T-cell (primary cell): ENCODE results near the gene MYOZ1. TPM values are rescaled to one million over a fixed set of nuclear protein-coding genes. Genes with fewer than 3 reads are reported as not detected.
"Not testable (repeated sequence)": the region's sequence is repeated elsewhere in the genome, so short reads cannot be mapped to it uniquely, and the experiment has no call there.

Experiments
- ATAC-seq, 4 experiments: fragments of 200-7000 bp in 3 of 4; fragments of 150-1000 bp in 1 of 4; cut with Tn5 transposase; replicated peaks in 1 of 4; 1 replicate in 3 of 4; 2 replicates in 1 of 4; pipeline ENCODE4 v1.10.0; 2021; ENCODE audit warnings: moderate library complexity in 3 of 4, mild to moderate bottlenecking in 2 of 4, moderate number of reproducible peaks in 1 of 4
- CTCF ChIA-PET, 2 donors: fragments of 300-600 bp; sonication (Branson Sonifier 250); formaldehyde crosslinking; loops; one replicate each; lab custom pipeline; 2022; ENCODE audit warnings: antibody characterized with exemption in 2 of 2; lab: Charles Lee
- POLR2A ChIA-PET, 2 donors: fragments of 300-600 bp; sonication (Branson Sonifier 250); formaldehyde crosslinking; loops; one replicate each; lab custom pipeline; 2022; ENCODE audit warnings: antibody characterized with exemption in 2 of 2; lab: Charles Lee
- DNase-seq, 35 experiments: peaks; one replicate each; pipeline versions ENCODE4 v3.0.0 to v3.0.0-alpha.2; 2013 to 2023
- H3K27ac ChIP-seq: one replicate; pipeline ENCODE4 v1.5.1; 2013; ENCODE audit warnings: low read length
- H3K27me3 ChIP-seq, 2 experiments: replicated peaks in 1 of 2; 1 replicate in 1 of 2; 2 replicates in 1 of 2; pipeline versions ENCODE4 v1.6.1 to v1.7.0; 2013; ENCODE audit warnings: low read length in 1 of 2, mixed read lengths in 1 of 2; ENCODE audit not compliant: control insufficient read depth in 2 of 2, insufficient read depth in 2 of 2; ENCODE audit errors: extremely low read depth in 1 of 2
- H3K36me3 ChIP-seq, 2 donors: 1 replicate in 1 of 2; 2 replicates in 1 of 2; pipeline versions ENCODE4 v1.6.1 to v1.7.0; 2013; ENCODE audit warnings: low read length in 1 of 2; ENCODE audit not compliant: control insufficient read depth in 2 of 2, insufficient read depth in 1 of 2; ENCODE audit errors: extremely low read depth in 1 of 2
- H3K4me1 ChIP-seq, 2 experiments: 1 replicate in 1 of 2; 2 replicates in 1 of 2; pipeline versions ENCODE4 v1.6.1 to v1.7.0; 2013; ENCODE audit warnings: low read length in 2 of 2, mixed read lengths in 1 of 2; ENCODE audit not compliant: insufficient read depth in 2 of 2, control insufficient read depth in 1 of 2; ENCODE audit errors: extremely low read depth in 1 of 2
- H3K4me3 ChIP-seq, 2 donors: 1 replicate in 1 of 2; 2 replicates in 1 of 2; pipeline versions ENCODE4 v1.5.1 to v1.7.0; 2013; ENCODE audit warnings: mild to moderate bottlenecking in 2 of 2, low read length in 1 of 2, moderate library complexity in 1 of 2; ENCODE audit not compliant: control insufficient read depth in 1 of 2; ENCODE audit errors: extremely low read depth in 1 of 2
- H3K9me3 ChIP-seq: 2 replicates; pipeline ENCODE4 v1.7.0; 2013
- H3K27ac Mint-ChIP-seq, 2 donors: one replicate each; pipeline ENCODE4 v1.8.0; 2020 to 2021; ENCODE audit warnings: mild to moderate bottlenecking in 2 of 2, mixed read lengths in 2 of 2
- H3K27me3 Mint-ChIP-seq, 2 donors: one replicate each; pipeline ENCODE4 v1.8.0; 2021 to 2022; ENCODE audit warnings: mixed read lengths in 2 of 2
- H3K36me3 Mint-ChIP-seq: one replicate; pipeline ENCODE4 v1.8.0; 2021; ENCODE audit warnings: mixed read lengths
- H3K4me1 Mint-ChIP-seq, 3 donors: one replicate each; pipeline ENCODE4 v1.8.0; 2020 to 2022; ENCODE audit warnings: mixed read lengths in 3 of 3, mild to moderate bottlenecking in 1 of 3
- H3K4me3 Mint-ChIP-seq, 3 donors: one replicate each; pipeline ENCODE4 v1.8.0; 2020 to 2022; ENCODE audit warnings: mild to moderate bottlenecking in 3 of 3, mixed read lengths in 3 of 3, moderate library complexity in 3 of 3
- H3K9me3 Mint-ChIP-seq, 3 donors: one replicate each; pipeline ENCODE4 v1.8.0; 2020 to 2022; ENCODE audit warnings: mixed read lengths in 3 of 3
- WGBS: methylation state at CpG from one replicate; pipeline ENCODE4 v1.1.5; 2013; ENCODE audit warnings: missing lambda C conversion rate; ENCODE audit not compliant: insufficient coverage; 5-methylcytosine and 5-hydroxymethylcytosine counted together
- total RNA-seq, 35 experiments: library from RNA in 6 of 35; stranded (reverse) in 6 of 35; fragments of 120-200 nt in 1 of 35; gene quantifications; one replicate each; pipeline versions ENCODE4 v1.2.1 to v1.2.4 and lab custom pipeline; 2013 to 2026

Gene MYOZ1
- total RNA-seq (not detected), total RNA-seq (lab: John Stamatoyannopoulos, UW) (0 to 0.14 (median 0) reads per million in 29 experiments)
- 0.29 TPM for total RNA-seq (2013)

GRCh38 chr10:73641328-73642060 lies at the start of gene MYOZ1:
Gene MYOZ1 (minus strand): TSS chr10:73641474. CDS start chr10:73640017, 1,457 bp downstream.
- no peaks in the 10 kb centered on the region for H3K36me3 Mint-ChIP-seq
- Histone ChIP-seq H3K27ac (no peak within 1 kb of the TSS), H3K27me3 (peaks cover 0 to 17% of the 10 kb centered on the region in 2 experiments), H3K9me3 (no peaks in the 10 kb centered on the region), H3K4me1 (peaks cover 0 to 2% of the 10 kb centered on the region in 2 experiments), H3K36me3 (no peaks in the 10 kb centered on the region), H3K4me3 (no peak within 1 kb of the TSS)
- H3K4me3 Mint-ChIP-seq, result no peak within 1 kb of the TSS
- CTCF ChIA-PET, result interaction anchor here in 1 of 2 donors (1.2 to 1.6 kb wide), 2 partner anchors 16 to 40 kb away, joined by 3 to 5 read pairs; no protein-coding TSS in a partner anchor
- POLR2A ChIA-PET, result interaction anchor here in 1 of 2 donors (0.7 kb wide), 1 partner anchor 1256 kb away, joined by 3 read pairs; no protein-coding TSS in a partner anchor
- ATAC-seq (no peak), DNase-seq (no peak)
- no peak within 1 kb of the TSS for H3K27ac Mint-ChIP-seq
- 95% methylated on average over 6 of the region's 9 CpGs for WGBS
- H3K27me3 Mint-ChIP-seq, result peaks cover 2 to 9% of the 10 kb centered on the region in 2 donors
- H3K4me1 Mint-ChIP-seq, result peaks cover 4 to 10% (median 4%) of the 10 kb centered on the region in 3 donors
- H3K9me3 Mint-ChIP-seq, result no peaks in the 10 kb centered on the region

GRCh38 chr10:73690755-73691154 lies 49.5 kb upstream of the MYOZ1 start:
- H3K27ac ChIP-seq, H3K9me3 ChIP-seq, H3K27me3 ChIP-seq, H3K9me3 Mint-ChIP-seq, H3K27ac Mint-ChIP-seq, ATAC-seq, H3K36me3 ChIP-seq, DNase-seq, CTCF ChIA-PET, H3K4me1 Mint-ChIP-seq, H3K4me3 Mint-ChIP-seq, H3K4me1 ChIP-seq, H3K27me3 Mint-ChIP-seq, H3K4me3 ChIP-seq, POLR2A ChIA-PET: not testable (repeated sequence)
- 100% methylated on average over 1 of the region's 6 CpGs for WGBS
- H3K36me3 Mint-ChIP-seq, result peaks cover 22% of the 10 kb centered on the region

- H3K36me3 ChIP-seq, H3K9me3 Mint-ChIP-seq, DNase-seq, H3K4me1 ChIP-seq, H3K27me3 Mint-ChIP-seq, H3K27ac ChIP-seq, H3K27ac Mint-ChIP-seq, H3K4me3 Mint-ChIP-seq, POLR2A ChIA-PET, H3K27me3 ChIP-seq, CTCF ChIA-PET, H3K9me3 ChIP-seq, H3K4me3 ChIP-seq, H3K4me1 Mint-ChIP-seq, ATAC-seq: not testable (repeated sequence)
- H3K36me3 Mint-ChIP-seq, result peaks cover 23% of the 10 kb centered on the region
- WGBS, result no CpG with 5 or more reads among the region's 28 CpGs
These were observed 48.3 kb upstream of the MYOZ1 start for GRCh38 chr10:73689596-73689995.

- ATAC-seq, H3K4me1 ChIP-seq, H3K9me3 Mint-ChIP-seq, H3K4me3 Mint-ChIP-seq, DNase-seq, H3K36me3 ChIP-seq, CTCF ChIA-PET, H3K9me3 ChIP-seq, H3K27me3 ChIP-seq, H3K27ac ChIP-seq, H3K27me3 Mint-ChIP-seq, H3K4me3 ChIP-seq, H3K4me1 Mint-ChIP-seq, POLR2A ChIA-PET, H3K27ac Mint-ChIP-seq: not testable (repeated sequence)
- peaks cover 18% of the 10 kb centered on the region for H3K36me3 Mint-ChIP-seq
- no CpG with 5 or more reads among the region's 1 CpG for WGBS
These were observed 46.4 kb upstream of the MYOZ1 start for GRCh38 chr10:73687641-73688040.

- DNase-seq, H3K27ac ChIP-seq, H3K9me3 ChIP-seq, H3K4me3 Mint-ChIP-seq, H3K27ac Mint-ChIP-seq, CTCF ChIA-PET, ATAC-seq, H3K4me3 ChIP-seq, H3K27me3 Mint-ChIP-seq, H3K4me1 ChIP-seq, H3K36me3 Mint-ChIP-seq, H3K36me3 ChIP-seq, POLR2A ChIA-PET, H3K27me3 ChIP-seq, H3K9me3 Mint-ChIP-seq, H3K4me1 Mint-ChIP-seq: not testable (repeated sequence)
- WGBS, result no CpG with 5 or more reads among the region's 20 CpGs
These were observed 33.3 kb upstream of the MYOZ1 start for GRCh38 chr10:73674546-73674945.

GRCh38 chr10:73668378-73668777 lies 27.1 kb upstream of the MYOZ1 start:
- H3K27ac Mint-ChIP-seq, H3K9me3 Mint-ChIP-seq, H3K4me3 Mint-ChIP-seq, H3K36me3 ChIP-seq, ATAC-seq, H3K4me1 ChIP-seq, H3K27ac ChIP-seq, DNase-seq, H3K4me3 ChIP-seq, H3K36me3 Mint-ChIP-seq, H3K9me3 ChIP-seq, H3K4me1 Mint-ChIP-seq, H3K27me3 ChIP-seq, H3K27me3 Mint-ChIP-seq, POLR2A ChIA-PET, CTCF ChIA-PET: not testable (repeated sequence)
- WGBS, result no CpG with 5 or more reads among the region's 4 CpGs
